NCI-H1930 (cell line): ENCODE results near the gene SCGB1A1.

Experiments used
- DNase-seq, 2 experiments: peaks; one replicate each; lab custom pipeline; 2025; lab: John Stamatoyannopoulos, UW

SCGB1A1 gene

DNA sequence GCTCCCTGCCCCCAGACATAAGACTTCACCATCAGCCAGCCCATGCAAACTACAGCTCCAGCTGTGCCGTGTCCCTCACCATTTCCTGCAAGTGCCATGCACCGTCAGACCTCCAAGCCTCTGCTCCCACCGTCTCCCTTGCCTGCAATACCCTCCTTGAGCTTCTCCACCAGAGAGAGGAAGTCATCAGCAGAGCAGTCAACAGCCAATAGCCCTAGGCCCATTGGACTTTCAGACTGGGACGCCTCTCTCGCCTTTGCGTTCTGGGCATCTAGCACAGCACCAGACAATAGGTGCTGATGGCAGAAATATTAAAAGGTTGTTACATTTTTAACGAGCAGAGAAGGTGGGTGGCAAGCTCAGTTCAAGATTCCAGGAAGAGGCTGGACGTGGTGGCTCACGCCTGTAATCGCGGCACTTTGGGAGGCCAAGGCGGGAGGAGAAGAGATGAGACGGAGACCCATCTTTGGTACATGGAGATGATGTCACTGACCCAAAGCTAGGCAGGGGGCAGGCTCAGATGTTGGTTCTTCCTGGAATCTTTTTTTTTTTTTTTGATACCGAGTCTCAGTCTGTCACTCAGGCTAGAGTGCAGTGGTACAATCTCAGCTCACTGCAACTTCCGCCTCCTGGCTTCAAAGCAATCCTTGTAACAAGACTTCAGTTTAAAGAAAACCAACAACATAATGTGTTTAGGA, 31.9 kb downstream of the SCGB1A1 start:
- no peak for DNase-seq

DNA sequence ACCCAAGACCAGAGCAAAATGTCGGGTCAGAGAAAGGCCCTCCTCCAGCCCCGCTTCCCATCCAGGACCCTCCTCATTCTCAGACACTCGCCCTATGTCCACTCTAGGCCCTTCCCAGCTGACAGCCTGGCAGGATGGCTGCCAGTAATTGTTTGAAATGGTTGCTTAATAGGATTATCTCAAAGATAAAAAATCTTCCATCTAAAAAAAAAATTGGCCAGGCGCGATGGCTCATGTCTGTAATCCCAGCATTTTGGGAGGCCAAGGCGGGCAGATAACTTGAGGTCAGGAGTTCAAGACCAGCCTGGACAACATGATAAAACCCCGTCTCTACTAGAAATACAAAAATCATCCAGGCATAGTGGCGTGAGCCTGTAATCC, 32.4 kb downstream of the SCGB1A1 start:
- no peak for DNase-seq

DNA sequence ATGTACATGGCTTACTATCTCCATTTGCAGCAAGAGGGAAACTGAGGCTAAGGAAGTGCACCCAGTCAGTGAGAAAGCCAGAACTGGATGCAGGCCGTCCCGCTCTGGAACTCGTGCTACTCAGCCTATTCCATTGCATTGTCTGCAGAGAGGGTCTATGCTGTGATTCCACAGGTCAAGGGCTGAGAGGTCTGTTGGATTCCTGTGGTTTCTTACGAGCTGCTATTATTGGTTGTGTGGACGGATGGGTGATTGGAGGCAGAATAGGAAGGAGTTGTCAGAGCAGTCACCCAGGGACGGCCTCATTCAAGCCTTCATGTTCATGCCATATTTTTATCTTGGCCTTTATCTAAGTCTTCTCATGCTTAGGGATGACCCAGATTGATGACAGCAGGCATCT, 33.4 kb downstream of the SCGB1A1 start:
- no peak for DNase-seq

DNA sequence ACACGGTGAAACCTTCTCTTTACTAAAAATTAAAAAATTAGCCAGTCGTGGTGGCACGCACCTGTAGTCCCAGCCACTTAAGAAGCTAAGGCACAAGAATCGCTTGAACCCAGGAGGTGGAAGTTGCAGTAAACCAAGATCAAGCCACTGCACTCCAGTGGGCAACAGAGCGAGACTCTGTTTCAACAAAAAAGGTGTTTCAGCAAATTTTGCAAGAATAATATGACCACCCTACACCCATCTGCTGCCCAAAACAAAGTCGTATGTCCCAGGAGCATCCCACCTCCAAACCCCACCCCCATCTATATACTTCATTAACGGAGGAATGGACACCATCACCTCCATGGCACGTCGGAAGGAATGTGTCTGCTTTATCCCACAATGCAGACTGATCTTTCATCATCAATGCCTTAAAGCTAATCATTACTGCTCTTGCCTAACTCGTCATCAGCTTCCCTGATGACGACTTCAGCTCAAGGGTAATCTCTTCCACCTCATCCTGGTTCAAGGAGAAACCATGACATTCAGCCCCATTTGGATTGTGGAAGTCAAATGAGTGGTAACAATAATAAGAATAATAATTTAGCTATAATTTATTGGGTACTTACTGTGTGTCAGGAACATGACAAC, 34.1 kb downstream of the SCGB1A1 start:
- no peak for DNase-seq

DNA sequence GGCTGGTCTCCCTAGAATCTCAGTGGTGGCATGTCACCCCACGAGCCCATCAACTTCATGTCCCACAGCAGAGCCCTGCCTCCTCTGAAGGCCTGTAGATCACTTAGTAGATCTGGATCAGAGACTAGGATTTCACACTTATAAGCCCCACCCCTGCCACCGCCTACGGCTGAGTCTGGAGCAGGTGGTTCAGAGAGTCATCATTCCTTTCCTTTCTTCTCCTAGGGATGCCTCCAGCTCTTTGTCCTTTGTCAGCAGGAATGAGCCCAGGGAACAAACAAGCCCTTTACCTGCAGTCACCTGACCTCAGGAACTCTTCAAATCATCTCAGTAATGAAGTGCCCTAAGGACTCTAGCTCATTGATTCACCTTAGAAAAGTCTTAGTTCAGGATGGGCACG, 37.8 kb downstream of the SCGB1A1 start:
- no peak for DNase-seq

DNA sequence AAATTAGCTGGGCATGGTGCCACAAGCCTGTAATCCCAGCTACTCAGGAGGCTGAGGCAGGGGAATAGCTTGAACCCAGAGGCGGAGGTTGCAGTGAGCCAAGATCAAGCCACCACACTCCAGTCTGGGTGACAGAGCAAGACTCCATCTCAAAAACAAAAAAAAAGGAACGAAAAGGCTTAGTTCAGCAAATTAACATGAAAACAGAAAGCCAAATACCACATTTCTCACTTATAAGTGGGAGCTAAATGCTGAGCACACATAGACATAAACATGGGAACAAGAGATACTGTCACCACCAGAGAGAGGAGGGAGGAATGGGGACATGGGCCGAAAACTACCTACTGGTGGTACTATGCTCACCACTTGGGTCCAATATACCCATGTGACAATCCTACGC, 38.6 kb downstream of the SCGB1A1 start:
- no peak for DNase-seq

DNA sequence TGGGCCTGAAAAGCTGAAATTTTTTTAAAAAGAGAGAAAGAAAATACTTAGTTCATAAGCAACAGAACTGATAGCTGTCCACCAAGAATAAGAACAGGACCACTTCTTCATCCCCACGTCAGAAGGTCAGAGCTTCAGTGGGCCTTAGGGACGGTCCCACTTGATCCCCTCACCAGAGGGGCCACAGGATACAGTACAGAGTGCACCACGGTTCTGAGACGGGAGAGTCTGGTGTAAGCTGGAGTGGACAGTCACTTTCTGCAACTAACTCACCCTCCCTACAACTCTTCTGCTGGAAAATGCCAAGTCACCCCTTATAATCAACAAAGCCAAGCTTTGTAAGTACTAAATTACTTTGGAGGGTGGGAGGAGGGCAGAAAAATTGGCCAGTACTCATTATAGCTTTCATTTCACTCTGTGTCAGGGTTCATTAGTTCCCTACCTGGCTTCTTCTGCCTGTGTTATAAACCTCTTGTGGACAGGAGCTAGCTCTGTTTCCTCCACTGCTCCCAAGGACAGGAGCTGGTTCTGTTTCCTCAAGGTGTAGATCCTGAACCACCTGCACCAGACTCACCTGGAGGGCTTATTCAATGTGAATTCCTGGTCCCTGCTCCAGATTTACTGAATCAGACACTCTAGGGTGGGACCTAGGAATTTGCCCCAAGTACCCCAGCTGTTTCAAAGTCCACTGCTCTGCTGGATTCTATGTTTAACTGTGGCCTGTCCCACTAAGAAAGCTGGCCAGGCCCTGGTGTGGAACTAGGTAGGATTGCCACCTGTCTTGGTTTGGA, 39.6 kb downstream of the SCGB1A1 start:
- DNase-seq = no peak

DNA sequence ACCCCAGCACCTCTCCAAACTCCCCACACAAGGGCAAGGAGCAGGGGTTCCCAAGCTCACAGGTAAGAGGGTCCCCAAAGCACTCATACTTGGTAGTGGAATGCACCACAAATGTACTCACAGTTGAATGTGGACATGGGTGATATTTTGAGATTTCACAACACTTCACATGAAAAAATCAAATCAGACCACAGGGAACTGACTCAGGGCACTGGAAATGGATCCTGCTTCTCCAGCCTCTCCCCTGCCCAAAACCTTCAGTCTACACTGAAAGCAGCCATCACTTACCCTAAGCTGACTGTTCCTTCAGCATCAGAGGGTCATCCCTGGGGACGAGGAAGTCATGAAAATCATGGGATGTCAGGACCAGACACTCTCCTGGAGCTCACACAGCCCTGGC, 40.2 kb downstream of the SCGB1A1 start:
- no peak for DNase-seq

DNA sequence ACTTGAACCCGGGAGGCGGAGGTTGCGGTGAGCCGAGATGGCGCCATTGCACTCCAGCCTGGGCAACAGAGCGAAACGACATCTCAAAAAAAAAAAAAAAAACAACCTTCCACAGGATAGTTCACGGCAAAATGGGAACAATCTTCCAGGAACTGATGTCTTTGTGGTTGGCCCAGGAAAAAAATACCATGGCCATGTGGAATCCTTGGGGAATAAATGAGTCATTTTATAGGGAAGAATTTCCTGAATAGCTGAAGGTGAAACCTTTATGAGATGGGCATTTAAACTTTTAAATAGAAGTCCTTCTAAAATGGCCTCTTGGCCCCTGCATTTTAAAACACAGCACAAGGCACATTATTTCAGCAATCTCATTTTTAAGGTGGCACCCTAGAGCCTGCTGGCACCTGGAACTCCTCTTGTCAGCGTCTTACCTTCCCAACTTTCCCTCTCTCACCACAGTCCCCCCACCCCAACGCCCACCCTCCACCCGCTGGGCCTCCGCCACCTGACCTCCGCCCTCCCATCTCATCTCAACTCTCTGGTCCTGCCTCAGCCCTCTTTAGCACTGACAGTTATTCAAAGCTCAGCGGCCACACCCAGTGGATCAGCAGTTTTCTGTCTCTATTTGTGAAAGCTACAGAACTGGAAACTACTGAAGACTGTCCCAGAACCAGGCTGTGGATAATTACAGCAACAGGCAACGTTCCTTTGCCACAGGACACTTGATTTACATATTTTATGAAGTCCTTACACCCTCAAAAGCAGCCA, 43.1 kb downstream of the SCGB1A1 start:
- DNase-seq = no peak

DNA sequence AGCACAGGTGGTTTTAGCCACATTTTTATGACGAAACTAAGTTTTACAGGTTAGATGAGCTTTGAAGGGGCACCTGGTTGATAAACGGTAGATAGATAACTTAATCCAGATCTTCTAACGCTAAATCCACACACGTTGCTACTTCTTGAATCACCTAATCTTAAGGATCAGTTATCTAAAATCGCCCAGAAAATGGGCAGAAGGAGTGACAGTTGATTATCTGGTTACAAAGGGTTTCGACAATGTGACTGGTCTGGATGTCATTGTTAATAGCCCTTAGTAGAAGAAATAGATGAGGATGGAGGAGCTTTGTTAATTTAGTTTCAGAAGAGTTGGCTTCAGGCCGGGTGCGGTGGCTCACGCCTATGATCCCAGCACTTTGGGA, 43.7 kb downstream of the SCGB1A1 start:
- DNase-seq = no peak

DNA sequence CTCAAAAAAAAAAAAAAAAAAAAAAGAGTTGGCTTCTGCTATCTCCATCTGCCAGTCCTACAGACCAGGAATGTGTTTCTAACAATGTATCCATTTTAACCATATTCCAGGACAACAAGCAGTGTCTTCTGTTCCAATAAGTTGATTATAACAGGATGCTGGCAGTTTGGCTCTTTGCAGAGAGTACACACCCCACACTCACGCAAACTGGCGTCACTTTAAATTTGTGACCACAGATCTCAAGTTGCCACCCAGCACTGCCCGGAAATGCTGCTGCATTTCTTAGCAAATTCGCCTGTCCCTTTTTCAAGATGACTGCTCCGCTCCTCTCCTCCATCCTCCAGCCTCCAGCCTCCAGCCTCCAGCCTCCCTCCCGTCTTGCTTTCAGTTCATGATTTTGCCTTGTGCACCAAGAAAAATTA, 44.3 kb downstream of the SCGB1A1 start:
- DNase-seq = no peak

DNA sequence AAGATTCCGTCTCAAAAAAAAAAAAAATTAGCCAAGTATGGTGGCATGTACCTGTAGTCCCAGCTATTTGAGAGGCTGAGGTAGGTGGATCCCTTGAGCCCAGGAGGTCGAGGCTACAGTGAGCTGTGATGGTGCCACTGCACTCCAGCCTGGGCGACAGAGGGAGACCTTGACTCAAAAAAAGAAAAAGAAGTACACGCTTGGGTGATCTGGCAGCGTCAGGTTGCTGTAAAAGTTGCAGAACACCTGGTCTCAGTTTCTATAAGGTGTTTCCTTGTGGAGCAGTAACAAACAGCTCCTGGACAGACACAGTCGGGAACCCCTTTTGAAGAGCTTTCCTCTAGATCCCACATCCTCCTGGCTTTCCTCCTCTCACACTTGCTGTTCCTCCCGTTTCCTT, 45.8 kb downstream of the SCGB1A1 start:
- no peak for DNase-seq

DNA sequence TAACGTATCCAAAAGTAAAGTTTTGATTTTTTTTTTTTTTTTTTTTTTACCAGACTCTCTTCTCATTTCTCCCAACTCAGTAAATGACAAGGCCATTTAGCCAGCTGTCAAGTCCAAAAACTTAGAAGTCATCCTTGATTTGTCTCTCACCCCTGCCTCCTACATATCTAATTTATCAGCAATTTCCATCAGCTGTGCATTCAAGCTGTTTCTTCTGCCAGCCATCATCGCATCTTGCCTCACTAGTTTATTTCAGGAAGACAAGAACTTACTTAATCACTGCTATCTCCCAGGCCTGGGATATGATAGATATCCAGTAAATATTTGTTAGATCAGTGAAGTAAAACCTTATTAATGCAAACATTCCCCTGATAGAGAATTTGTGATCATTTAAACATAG, 47.6 kb downstream of the SCGB1A1 start:
- DNase-seq = no peak

DNA sequence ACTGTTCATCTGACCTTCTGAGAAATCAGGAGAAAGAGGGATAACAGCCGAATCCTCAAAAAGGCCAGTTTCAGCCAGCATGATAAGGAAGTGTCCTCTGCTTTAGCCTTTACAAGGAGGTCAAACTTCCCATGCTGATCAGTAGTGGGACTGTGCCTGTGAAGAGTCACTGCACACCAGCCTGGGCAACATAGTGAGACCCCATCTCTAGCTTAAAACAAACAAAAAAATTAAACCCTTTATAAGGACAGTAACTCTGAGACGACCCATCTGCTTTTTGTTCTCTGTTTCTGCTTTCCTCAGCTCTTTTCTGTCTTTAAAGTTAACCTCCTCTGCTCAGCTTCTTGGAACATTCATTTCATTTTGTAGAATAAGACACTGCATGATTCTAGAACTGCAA, 49.7 kb downstream of the SCGB1A1 start:
- no peak for DNase-seq

DNA sequence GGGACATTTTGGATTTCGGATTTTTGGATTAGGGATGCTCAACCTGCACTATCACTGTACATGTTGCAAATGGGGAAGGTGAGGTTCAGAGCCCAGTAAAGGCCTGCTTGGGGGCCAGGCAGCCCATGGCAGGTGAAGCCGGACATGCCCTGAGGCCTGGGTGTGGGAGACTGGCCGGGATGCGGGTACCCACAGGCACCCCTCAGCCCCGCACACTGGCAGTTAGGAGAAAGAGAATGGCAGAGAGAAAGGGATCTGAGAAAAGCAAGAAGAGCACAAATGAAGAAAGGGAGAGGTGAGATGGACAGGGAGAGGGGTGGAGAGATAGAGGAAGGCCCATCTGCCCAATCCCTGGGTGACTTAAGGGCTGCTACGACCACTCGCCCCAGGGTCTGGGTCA, 52.8 kb downstream of the SCGB1A1 start:
- DNase-seq = no peak

DNA sequence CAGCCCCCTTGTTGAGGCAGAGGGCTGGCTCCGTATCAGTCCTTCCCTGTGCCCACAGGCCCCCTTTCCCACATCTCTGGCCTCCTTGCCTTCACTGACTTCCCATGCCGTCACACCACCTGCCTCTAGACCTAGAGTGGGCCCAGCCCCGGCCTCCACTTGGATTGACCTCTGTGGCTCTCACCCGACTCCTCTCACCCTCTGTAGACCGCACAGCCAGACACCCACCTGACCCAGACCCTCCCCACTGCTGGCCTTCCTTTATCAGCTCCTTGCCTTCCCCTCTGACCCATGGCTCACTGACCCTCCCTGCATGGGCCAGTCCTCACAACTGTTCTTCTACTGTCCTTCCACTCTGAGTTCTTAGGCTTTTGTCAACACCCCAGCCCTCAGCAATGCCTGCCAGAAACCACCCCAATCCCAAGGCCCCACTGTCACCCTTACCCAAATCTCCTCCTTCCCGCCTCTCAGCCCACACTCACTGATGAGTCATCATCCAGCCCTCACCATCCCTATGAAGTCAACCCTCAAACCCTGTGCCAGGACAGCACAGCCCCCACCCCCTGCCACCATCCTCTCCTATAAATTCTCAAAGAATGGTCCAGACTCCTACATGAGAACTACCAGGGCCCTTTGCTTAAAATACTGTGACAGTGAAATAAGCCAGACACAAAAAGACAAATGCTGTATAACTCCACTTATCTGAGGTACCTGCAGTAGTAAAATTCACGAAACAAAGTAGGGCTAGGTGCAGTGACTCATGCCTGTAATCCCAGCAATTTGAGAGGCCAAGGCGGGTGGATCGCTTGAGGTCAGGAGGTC, 53.4 kb downstream of the SCGB1A1 start:
- no peak for DNase-seq
